Measurements from ENCODE around the gene COL20A1.

GRCh38 chr20:63273635-63274380, 19.2 kb upstream of the COL20A1 start:
- no peak for TF ChIP-seq POLR2A (IDR thresholded peaks at IDR 0.05)
- no peak for TF ChIP-seq CTCF (IDR thresholded peaks at IDR 0.05)

All from vagina (tissue), 2 donors.